ENCODE measurements around the gene GP5.

GP5 gene

GRCh38 chr3:194381460-194381875 is 17.6 kb downstream of the GP5 start:
- Histone ChIP-seq H3K27ac (replicated peaks) (no peak overlapping the region), H3K27me3 (ENCODE audit: insufficient read depth, poor library complexity, severe bottlenecking) (peaks cover 13% of the 10 kb centered on the region), H3K4me3 (replicated peaks; ENCODE audit: insufficient read depth, low read length) (no peak overlapping the region)
- DNase-seq (ENCODE audit: low read depth in 1 of 2, low spot score in 1 of 2), result no peak
- TF ChIP-seq POLR2AphosphoS5 (IDR thresholded peaks at IDR 0.05; ENCODE audit: low read depth) (no peak), REST (IDR thresholded peaks at IDR 0.05; ENCODE audit: insufficient replicate concordance, low read depth) (no peak), CTCF (IDR thresholded peaks at IDR 0.05; ENCODE audit: insufficient read depth, low read length) (no peak), GABPA (IDR thresholded peaks at IDR 0.05; ENCODE audit: low read depth) (no peak), SPI1 (IDR thresholded peaks at IDR 0.05; ENCODE audit: borderline replicate concordance, low read depth) (no peak)

- H3K4me3 ChIP-seq (replicated peaks; ENCODE audit: insufficient read depth, low read length), result no peak overlapping the region
- TF ChIP-seq GABPA (IDR thresholded peaks at IDR 0.05; ENCODE audit: low read depth), result no peak
- no peak for TF ChIP-seq CTCF (IDR thresholded peaks at IDR 0.05; ENCODE audit: insufficient read depth, low read length)
- TF ChIP-seq POLR2AphosphoS5 (IDR thresholded peaks at IDR 0.05; ENCODE audit: low read depth), result no peak
- no peak for TF ChIP-seq REST (IDR thresholded peaks at IDR 0.05; ENCODE audit: insufficient replicate concordance, low read depth)
- no peak for TF ChIP-seq SPI1 (IDR thresholded peaks at IDR 0.05; ENCODE audit: borderline replicate concordance, low read depth)
- H3K27ac ChIP-seq (replicated peaks), result no peak overlapping the region
- H3K27me3 ChIP-seq (ENCODE audit: insufficient read depth, poor library complexity, severe bottlenecking), result peaks cover 15% of the 10 kb centered on the region
- no peak for DNase-seq (ENCODE audit: low read depth in 1 of 2, low spot score in 1 of 2)
These were observed 18.7 kb downstream of the GP5 start for GRCh38 chr3:194380326-194380725.

GRCh38 chr3:194379651-194380050 is 19.4 kb downstream of the GP5 start:
- H3K27ac ChIP-seq (replicated peaks), result no peak overlapping the region
- TF ChIP-seq CTCF (IDR thresholded peaks at IDR 0.05; ENCODE audit: insufficient read depth, low read length) (no peak), SPI1 (IDR thresholded peaks at IDR 0.05; ENCODE audit: borderline replicate concordance, low read depth) (no peak), GABPA (IDR thresholded peaks at IDR 0.05; ENCODE audit: low read depth) (no peak), POLR2AphosphoS5 (IDR thresholded peaks at IDR 0.05; ENCODE audit: low read depth) (no peak), REST (IDR thresholded peaks at IDR 0.05; ENCODE audit: insufficient replicate concordance, low read depth) (no peak)
- DNase-seq (ENCODE audit: low read depth in 1 of 2, low spot score in 1 of 2), result no peak
- peaks cover 15% of the 10 kb centered on the region for H3K27me3 ChIP-seq (ENCODE audit: insufficient read depth, poor library complexity, severe bottlenecking)
- H3K4me3 ChIP-seq (replicated peaks; ENCODE audit: insufficient read depth, low read length), result no peak overlapping the region

Measured in HL-60 (cell line).